GM19351 (cell line): ENCODE data around the gene IGF2.
"Not testable (repeated sequence)": the region's sequence is repeated elsewhere in the genome, so short reads cannot be mapped to it uniquely, and the experiment has no call there.

Source experiments
- ATAC-seq: cut with Tn5 transposase; IDR thresholded peaks from one replicate; pipeline ENCODE4 v1.9.1; 2021; ENCODE audit warnings: mild to moderate bottlenecking, moderate library complexity; ENCODE audit not compliant: unreplicated experiment

Gene IGF2, protein sequence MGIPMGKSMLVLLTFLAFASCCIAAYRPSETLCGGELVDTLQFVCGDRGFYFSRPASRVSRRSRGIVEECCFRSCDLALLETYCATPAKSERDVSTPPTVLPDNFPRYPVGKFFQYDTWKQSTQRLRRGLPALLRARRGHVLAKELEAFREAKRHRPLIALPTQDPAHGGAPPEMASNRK

GRCh38 chr11:2139123-2139521 is at the start of gene IGF2:
Gene IGF2, minus strand, starts transcription at chr11:2139389. Its CDS starts 3,866 bp downstream, at chr11:2135523.
- ATAC-seq = no peak

DNA sequence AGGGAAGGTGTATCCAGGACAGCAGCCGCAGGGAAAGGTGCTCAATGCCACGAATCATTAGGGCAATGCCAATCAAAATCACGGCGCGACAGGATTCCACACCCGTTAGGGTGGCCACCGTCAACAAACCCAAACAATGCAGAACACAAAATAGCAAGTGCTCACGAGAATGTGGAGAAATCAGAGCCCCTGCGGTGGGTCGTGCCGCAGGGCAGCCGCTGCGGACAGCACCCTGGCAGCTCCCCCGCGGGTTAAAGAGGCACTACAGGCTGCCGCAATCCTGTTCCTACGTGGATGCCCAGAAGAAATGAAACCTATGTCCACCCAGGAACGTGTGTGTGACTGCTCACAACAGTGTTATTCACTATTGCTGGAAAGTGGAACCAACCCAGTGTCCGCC is 49.6 kb upstream of the IGF2 start:
- no peak for ATAC-seq

DNA sequence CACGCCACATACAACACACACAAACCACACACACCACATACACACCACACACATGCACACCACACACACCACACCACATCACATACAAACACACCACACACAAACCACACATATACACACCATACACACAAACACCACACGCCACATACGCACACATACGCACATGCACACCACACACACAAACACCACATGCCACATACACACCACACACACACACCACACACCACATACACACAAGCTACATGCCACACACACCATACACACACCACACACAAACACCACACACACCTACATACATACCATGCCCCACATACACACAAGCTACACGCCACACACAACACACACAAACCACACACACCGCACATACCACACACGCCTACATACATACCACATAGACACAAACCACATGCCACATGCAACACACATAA is 48.1 kb upstream of the IGF2 start:
- ATAC-seq = no peak

DNA sequence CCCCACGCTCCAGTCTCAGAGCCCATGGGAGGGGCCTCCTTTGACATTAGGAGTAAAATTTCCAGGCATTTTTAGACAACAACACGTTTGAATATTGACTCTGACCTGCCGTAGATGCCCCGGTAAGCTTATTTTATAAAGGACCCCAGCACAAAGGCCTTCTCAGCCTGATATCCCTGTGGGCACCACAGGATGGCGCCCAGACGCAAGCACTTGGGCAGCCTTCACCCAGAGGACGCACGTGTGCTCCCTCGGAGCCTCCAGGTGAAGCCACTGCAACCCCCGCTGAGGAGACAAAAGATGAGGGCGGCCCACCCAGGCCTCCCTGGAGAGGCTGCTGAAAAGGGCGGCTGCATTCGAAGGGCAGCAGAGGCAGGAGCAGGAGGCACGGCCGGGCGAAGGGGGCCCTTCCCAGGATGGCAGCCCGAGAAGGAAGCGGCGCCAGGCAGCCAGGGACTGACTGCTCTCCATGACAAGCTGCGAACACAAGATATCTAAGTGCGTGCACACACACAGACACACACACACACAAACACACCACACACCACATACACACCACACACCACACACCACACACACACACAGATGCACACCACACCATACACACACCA is 47.6 kb upstream of the IGF2 start:
- no peak for ATAC-seq

GRCh38 chr11:2185324-2186085 is 46.3 kb upstream of the IGF2 start:
- no peak for ATAC-seq

GRCh38 chr11:2182692-2183474 is 43.7 kb upstream of the IGF2 start:
- ATAC-seq = no peak

DNA sequence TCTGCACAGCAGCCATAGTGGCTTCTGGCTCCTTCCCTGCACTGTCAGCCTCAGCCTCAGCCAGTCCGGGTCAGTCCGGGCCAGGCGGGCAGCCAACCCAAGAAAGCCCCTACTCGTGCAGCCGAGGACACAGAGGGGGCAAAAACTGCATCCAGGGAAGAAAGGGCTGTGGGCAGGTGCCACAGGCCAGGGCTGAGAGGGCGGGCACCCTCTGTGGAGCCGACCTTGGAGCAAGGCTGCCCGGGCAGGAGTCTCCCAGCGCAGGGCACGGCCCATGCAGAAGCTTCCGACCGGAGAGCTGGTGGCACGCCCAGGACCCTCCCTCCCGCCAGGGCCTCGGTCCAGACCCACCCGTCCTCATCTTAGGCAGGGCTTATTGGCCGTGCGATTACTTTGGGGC is 42.9 kb upstream of the IGF2 start:
- ATAC-seq = no peak

DNA sequence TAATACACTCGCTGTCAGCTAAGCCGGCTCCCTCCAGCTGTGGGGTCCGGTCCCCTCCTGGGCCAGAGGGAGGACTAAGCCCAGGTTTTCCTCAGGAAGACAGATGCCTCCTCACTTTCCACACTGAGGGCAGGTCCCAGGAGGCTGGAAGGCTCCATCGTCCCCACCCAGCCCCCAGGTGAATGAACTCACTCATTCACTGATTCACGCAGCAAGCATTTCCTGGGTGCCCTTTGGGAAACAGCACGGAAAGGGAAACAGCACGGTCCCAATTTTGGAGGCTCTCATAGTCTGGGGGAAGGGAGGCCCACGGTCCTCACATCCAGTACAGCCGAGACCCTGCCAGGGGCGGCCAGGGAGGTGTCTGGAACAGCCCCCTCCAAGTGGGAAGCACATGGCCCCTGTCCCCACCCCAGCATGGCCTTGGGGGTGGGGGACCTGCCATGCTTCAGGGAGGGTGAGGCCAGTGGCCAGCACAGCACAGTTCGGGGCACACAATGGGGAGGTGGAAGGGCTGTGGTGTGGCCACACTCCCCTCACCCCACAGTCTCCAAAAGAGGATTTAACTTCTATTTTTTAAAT is 41.7 kb upstream of the IGF2 start:
- ATAC-seq = no peak

GRCh38 chr11:2180347-2180746 is 41.2 kb upstream of the IGF2 start:
- no peak for ATAC-seq

GRCh38 chr11:2179516-2179915 is 40.3 kb upstream of the IGF2 start:
- ATAC-seq = no peak

DNA sequence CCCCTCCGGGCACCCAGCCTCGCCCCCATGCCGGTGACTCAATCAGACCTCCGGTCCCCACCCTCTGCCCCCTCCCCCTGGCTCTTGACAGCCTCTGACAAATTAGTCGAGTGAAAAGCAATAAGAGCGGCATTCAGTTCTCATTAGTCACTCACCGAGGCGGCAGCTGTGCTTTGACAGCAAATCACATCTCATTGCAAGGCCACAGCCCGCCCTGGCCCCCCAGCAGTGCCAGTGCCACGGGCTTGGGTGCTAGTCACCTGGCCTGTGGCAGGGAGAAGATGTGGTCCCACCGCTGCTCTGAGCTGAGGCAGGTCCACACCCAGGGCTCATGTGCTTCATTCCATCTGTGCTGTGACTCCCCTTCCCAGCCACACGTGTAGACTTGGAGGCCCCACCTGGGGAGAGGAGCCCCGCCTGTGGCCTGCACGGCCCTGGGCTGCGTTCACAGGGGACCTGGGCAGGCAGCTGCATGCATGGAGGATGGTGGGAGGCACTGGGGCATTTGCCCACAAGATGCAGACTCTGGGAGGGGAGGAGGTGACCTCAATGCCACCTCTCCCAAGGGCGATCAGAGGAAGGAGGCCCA is 39.8 kb upstream of the IGF2 start:
- ATAC-seq = no peak

DNA sequence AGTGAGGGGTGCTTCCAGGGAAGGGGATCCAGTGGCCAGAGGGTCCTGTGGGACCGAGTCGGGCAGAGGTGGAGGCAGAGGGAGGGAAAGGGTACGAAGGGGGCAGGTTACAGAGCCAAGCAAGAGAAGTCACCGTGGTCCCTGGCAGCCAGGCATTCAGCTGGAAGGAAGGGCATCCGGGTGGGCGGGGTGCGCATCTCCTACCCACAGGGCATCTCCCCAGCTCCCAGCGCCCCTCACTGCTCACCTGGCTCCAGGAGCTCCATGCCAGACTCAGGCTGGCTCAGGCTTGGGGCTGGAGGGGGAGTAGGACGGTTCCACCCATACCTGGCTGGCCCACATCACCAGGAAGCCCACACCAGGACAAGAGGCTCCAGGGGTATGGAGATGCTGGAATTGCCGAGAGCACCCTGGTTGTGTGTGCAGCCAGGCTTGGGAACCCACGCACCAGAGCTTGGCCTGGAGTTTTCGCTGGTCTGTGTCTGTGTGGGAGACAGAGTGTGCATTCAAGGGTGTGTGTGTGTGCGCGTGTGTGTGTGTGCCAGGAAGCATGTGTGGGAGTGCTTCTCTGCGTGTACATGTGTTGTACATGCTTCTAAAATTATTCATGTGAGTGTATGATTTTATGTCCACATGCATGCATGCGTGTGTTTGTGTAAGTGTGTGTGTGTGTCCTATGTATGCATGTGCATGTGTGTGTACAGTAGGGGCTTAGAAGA is 39.0 kb upstream of the IGF2 start:
- ATAC-seq = not testable (repeated sequence)

DNA sequence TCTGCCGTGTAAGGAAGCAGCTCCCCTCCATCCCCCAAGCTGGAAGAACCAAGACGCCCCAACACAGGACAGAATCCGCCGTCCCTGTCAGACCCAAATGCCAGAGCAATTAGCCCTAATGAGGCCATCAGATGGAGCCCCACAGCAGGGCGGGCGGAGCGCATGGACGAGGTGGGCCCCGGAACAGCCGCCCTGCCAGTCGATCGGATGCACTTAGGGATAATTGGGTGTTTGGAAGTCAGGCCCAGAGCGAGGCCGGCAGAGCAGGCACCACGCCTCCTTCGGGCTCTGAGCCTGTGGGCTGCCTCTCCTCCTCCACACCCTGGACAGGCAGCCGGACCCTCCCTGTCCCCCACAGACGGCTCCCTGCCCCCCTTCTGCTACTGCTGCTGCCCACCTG is 37.9 kb upstream of the IGF2 start:
- no peak for ATAC-seq

- ATAC-seq = no peak
Measured at GRCh38 chr11:2176389-2176900, 37.3 kb upstream of the IGF2 start.

DNA sequence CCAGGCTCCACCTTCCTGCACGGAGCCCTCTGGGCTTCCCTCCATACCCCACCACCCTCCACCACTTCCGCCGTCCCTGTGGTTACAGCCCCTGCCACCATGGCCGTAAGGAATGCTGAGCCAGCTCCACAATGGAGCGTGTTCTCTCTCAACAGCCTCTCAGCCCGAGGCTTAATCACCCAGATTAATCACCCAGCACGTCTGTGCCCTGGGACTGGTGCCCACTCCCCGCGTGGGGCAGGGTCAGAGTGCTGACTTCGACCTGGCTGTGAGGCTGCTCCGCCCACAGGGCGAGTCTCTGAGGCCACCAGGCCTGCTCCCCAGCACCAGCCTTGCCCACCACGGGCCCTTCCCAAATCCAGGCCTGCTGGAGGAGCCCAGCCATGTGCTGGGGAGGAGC is 36.5 kb upstream of the IGF2 start:
- ATAC-seq = no peak

DNA sequence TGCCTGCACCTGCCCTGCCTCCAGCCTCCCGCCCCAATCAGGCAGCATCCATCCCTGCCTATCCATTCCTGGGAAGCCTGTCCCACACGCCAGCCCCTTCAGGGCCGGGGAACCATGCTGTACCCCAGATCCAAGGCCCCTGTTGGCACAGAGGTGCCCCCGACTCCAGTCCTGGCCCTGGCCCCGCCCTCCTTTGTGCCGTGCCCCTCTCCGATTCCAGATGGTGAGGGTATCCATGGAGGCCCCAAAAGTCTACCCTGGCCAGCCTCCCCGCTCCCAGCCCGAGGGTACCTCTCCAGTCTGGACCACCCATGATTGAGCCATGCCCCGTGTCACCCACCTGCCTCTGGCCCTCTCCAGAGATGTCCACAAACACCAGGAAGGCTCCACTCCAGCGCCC is 35.2 kb upstream of the IGF2 start:
- no peak for ATAC-seq

DNA sequence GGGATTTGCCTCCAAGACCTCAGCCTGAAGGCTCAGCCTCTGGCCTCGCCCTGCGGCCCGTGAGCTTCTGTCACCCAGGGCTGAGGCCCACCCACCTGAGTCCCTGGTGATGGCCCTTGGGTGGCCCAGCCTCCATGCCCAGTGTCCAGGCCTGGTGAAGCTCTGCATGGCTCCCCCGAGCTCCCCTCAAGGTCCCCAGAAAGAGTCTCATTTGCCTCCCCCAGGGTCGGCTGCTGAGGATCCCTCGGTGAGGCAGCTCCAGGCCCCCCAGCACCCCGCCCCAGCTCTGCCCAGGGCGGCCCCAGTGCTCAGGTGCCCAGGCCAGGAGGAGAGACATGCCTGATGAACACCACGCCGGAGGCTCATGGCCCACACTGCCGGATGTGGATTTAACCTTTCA is 34.6 kb upstream of the IGF2 start:
- ATAC-seq = no peak

- no peak for ATAC-seq
Measured at GRCh38 chr11:2173150-2173693, 34.0 kb upstream of the IGF2 start.

DNA sequence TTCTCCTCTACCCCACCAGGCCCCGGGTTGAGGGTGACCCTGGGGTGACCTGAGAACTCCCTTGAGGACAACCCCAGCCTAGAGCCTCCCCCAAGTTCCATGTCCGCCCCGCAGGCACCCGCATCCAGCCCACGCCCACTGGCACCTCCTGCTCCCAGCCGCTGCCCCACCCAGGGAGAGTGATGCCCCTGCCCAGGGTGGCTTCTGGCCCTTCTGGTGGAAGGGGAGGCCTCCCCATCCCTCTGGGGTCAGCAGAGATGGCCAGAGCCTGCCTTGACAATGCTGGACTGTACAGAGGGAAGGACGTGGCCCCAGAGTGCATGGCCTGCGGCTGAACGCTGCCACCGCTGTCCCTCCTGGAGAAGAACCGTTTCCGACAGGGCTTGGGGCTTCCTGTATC is 33.5 kb upstream of the IGF2 start:
- no peak for ATAC-seq

DNA sequence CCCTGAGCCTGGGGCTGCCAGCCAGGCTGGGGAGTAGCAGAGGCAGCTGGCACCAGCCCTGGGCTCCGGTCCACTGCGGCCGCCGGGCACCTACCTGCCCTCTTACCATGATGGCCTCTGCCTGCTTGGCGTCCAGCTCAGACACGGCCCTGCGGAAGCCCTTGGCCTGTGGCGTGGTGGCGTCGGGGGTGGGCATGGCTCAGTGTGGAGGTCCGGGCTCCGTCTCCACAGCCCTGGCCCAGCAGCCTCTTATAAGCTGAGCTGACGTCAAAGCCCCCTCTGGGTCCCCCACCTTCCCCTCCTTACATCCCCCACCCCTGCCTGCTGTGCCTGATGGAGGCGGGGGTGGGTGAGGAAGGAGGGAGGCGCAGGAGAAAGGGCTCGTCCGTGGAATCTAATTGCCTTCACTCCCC is 32.4 kb upstream of the IGF2 start, which contains the start of gene TH:
TH (minus strand) TSS at position 225 of the 413 bp plus-strand sequence; CDS start at position 196, 29 bp downstream.
- ATAC-seq = no peak
